Heart right ventricle (tissue), 16 donors: ENCODE data around the gene PIGC. TPM values are rescaled to one million over a fixed set of nuclear protein-coding genes. Genes with fewer than 3 reads are reported as not detected.

Experiments used
- ATAC-seq, 8 donors: fragments of 200-7000 bp; cut with Tn5 transposase; one replicate each; pipeline ENCODE4 v1.9.1; 2020; ENCODE audit warnings: mild to moderate bottlenecking in 8 of 8, moderate library complexity in 8 of 8, moderate number of reproducible peaks in 1 of 8
- DNase-seq, 2 donors: peaks; one replicate each; pipeline ENCODE4 v3.0.0-alpha.2; 2020
- H3K27ac ChIP-seq, 10 donors: fragments of 200-600 bp; sonication (generic) in 2 of 10; one replicate each; pipeline versions ENCODE4 v1.5.0 to v1.8.0; 2020 to 2022; ENCODE audit warnings: mild to moderate bottlenecking in 3 of 10
- H3K27me3 ChIP-seq, 7 donors: fragments of 200-600 bp; one replicate each; pipeline ENCODE4 v1.8.0; 2021 to 2022; ENCODE audit warnings: mild to moderate bottlenecking in 2 of 7
- H3K36me3 ChIP-seq, 9 donors: fragments of 200-600 bp; sonication (generic) in 1 of 9; one replicate each; pipeline versions ENCODE4 v1.5.0 to v1.8.0; 2020 to 2022; ENCODE audit warnings: mild to moderate bottlenecking in 2 of 9
- H3K4me1 ChIP-seq, 9 donors: fragments of 200-600 bp; sonication (generic) in 1 of 9; one replicate each; pipeline versions ENCODE4 v1.5.0 to v1.8.0; 2020 to 2022; ENCODE audit warnings: mild to moderate bottlenecking in 4 of 9
- H3K4me3 ChIP-seq, 10 donors: fragments of 200-600 bp; sonication (generic) in 2 of 10; one replicate each; pipeline versions ENCODE4 v1.5.0 to v1.8.0; 2020 to 2022; ENCODE audit warnings: mild to moderate bottlenecking in 7 of 10, moderate library complexity in 2 of 10
- H3K9me3 ChIP-seq, 11 donors: fragments of 200-600 bp in 10 of 11; sonication (generic) in 2 of 11; one replicate each; pipeline versions ENCODE4 v1.5.0 to v1.8.0; 2013 to 2022; ENCODE audit warnings: mild to moderate bottlenecking in 2 of 11, control low read depth in 1 of 11, moderate library complexity in 1 of 11
- WGBS, 2 donors: extraction: QIAGEN DNeasy Blood & Tissue Kit; methylation state at CpG; one replicate each; pipeline ENCODE4 v1.1.7; 2013; ENCODE audit warnings: inconsistent platforms in 1 of 2; 5-methylcytosine and 5-hydroxymethylcytosine counted together
- intact Hi-C, 10 donors: fragments of 100-400 bp; cut with DNase I; formaldehyde crosslinking; loops; one replicate each; pipeline versions ENCODE4 v1.11.1 to v1.14.2; 2022
- polyA plus RNA-seq, 2 donors: library from polyadenylated mRNA; stranded (reverse); fragments of 200-250 nt; gene quantifications; one replicate each; pipeline ENCODE4 v1.2.3, GENCODE V29; 2013
- total RNA-seq, 10 donors: library from RNA; stranded (reverse); fragmentation: NEBNext Ultra II Directional in 3 of 10; extraction: Animal tissue kit (Norgen Biotek cat#: 25700) in 3 of 10; gene quantifications; one replicate each; pipeline versions ENCODE4 v1.2.1 to v1.2.4, GENCODE V29; 2021 to 2023
- TF ChIP-seq, protein P1 (sequence below), 9 donors: fragments of 200-600 bp; sonication (generic) in 2 of 9; IDR thresholded peaks; one replicate each; pipeline versions ENCODE4 v1.5.0 to v1.8.0; 2021 to 2022; ENCODE audit warnings: antibody characterized with exemption in 9 of 9, mild to moderate bottlenecking in 5 of 9, moderate library complexity in 1 of 9
- donor health status: Arrhythmogenic right ventricular cardiomyopathy.
- donor health status: ischemic (EF 13 %, LVEDD 7.1; RV severe dilation, severe dysfunction).
- donor health status: healthy with polysubstance abuse.
- donor health status: DM: no; HTN: yes; CAD: no.
- donor health status: DM: no; HTN: no; CAD: no.
- donor health status: ischemic (EF 25% LVEDD 6.9; RV normal size, moderate dysfunction).
- donor health status: ischemic (EF 25% LVEDD 5.7; RV mildly dilated, moderate dysfunction).
- donor health status: healthy.
- donor health status: DM: yes; HTN: yes; CAD: no.
- donor health status: Ischemic cardiomyopathy.
- donor health status: ischemic (EF 35%, LVEDD 5.7; RV mildly dilated, moderate dysfunction).
- donor health status: nonischemic (EF 11% LVEDD 7.7; RV severe dilation, severe dysfunction).
- donor health status: DM: yes; HTN: yes; CAD: no.
- donor health status: PGD.
- donor health status: ischemic (EF 29% LVEDD 5.4; RV normal size, mild dysfunction).
- donor health status: nonischemic (EF 23%, LVEDD 6.1; RV moderate dilation, normal function).

Gene PIGC
- total and polyA plus RNA-seq, 12 donors: 9.3 to 21.2 (median 13.9) TPM

DNA sequence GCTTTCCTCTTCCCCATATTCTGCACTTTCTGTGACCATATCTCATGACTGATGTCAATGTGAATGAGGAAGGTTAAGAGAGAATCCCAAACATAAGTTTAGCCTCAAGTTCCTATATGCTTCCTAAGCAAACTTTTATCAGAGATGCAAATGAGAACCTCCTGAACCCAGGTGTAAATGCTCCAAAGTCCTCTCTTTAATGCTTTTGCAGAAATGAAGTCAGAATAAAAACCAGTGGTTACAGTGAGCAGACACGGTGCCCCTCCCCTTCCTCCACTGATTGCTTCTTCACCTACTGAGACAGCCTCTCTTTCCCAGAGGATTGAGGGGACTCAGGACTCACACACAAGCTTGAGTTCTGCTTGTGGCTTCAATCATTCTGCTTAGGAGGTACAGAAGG, 11.6 kb upstream of the PIGC start:
- no peak overlapping the region for H3K4me3 ChIP-seq
- no peak for DNase-seq
- intact Hi-C loops: loop anchor here in 3 of 10 donors (10.0 kb wide), 4 partner anchors 69 to 269 kb away; no protein-coding TSS in a partner anchor
- no peak for ATAC-seq
- peaks cover 0 to 26% (median 7%) of the 10 kb centered on the region in 9 donors for H3K4me1 ChIP-seq
- H3K27ac ChIP-seq: no peak overlapping the region
- no peaks in the 10 kb centered on the region for H3K36me3 ChIP-seq
- TF ChIP-seq, protein P1, sequence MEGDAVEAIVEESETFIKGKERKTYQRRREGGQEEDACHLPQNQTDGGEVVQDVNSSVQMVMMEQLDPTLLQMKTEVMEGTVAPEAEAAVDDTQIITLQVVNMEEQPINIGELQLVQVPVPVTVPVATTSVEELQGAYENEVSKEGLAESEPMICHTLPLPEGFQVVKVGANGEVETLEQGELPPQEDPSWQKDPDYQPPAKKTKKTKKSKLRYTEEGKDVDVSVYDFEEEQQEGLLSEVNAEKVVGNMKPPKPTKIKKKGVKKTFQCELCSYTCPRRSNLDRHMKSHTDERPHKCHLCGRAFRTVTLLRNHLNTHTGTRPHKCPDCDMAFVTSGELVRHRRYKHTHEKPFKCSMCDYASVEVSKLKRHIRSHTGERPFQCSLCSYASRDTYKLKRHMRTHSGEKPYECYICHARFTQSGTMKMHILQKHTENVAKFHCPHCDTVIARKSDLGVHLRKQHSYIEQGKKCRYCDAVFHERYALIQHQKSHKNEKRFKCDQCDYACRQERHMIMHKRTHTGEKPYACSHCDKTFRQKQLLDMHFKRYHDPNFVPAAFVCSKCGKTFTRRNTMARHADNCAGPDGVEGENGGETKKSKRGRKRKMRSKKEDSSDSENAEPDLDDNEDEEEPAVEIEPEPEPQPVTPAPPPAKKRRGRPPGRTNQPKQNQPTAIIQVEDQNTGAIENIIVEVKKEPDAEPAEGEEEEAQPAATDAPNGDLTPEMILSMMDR (IDR thresholded peaks at IDR 0.05): no peak
- H3K27me3 ChIP-seq: no peaks in the 10 kb centered on the region
- WGBS, 2 donors: 75 to 77% methylated on average over 1 of the region's 1 CpG
- no peaks in the 10 kb centered on the region for H3K9me3 ChIP-seq

DNA sequence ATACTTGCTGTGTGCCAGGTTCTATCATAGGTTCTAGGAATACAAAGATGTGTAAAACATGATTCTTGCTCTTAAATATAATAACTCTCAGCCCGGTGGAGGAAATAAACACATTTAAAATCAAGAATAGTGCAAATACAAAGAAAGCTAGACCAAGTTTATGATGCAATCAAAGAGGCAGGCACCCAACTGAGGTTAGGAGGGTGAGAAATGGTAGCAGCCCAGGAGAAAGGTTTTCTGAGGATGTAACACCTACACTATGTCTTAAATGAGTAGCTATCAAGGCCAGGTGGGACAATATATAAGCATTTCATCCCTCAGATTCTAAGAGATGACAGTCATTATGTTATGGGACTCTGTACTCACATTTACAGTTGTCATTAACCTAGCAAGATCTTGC, 9.7 kb upstream of the PIGC start:
- Histone ChIP-seq H3K36me3 (no peaks in the 10 kb centered on the region), H3K27me3 (no peaks in the 10 kb centered on the region), H3K9me3 (no peaks in the 10 kb centered on the region), H3K4me1 (peaks cover 0 to 30% (median 9%) of the 10 kb centered on the region in 9 donors), H3K27ac (no peak overlapping the region), H3K4me3 (peak overlapping the region in 1 of 10 donors; percentile 33)
- WGBS, 2 donors: 88 to 92% methylated on average over 1 of the region's 1 CpG
- intact Hi-C loops: loop anchor here in 8 of 10 donors (5.0 to 10.0 kb wide), 6 partner anchors 71 to 271 kb away; partner anchors contain the start of gene SUCO (in 3 of the 8)
- ATAC-seq: no peak
- no peak for DNase-seq
- TF ChIP-seq, protein P1 (IDR thresholded peaks at IDR 0.05): no peak

- TF ChIP-seq, protein P1 (IDR thresholded peaks at IDR 0.05): no peak
- Histone ChIP-seq H3K36me3 (no peaks in the 10 kb centered on the region), H3K27me3 (no peaks in the 10 kb centered on the region), H3K27ac (peak overlapping the region in 7 of 10 donors; percentile 2 to 78 (median 42)), H3K4me1 (peaks cover 0 to 30% (median 9%) of the 10 kb centered on the region in 9 donors), H3K4me3 (peak overlapping the region in 2 of 10 donors; percentile 16 to 33), H3K9me3 (no peaks in the 10 kb centered on the region)
- no peak for ATAC-seq
- no peak for DNase-seq
- intact Hi-C loops: loop anchor here in 8 of 10 donors (5.0 to 10.0 kb wide), 6 partner anchors 72 to 272 kb away; partner anchors contain the start of gene SUCO (in 3 of the 8)
- WGBS, 2 donors: 52 to 53% methylated on average over 6 of the region's 6 CpGs
These were observed 9.3 kb upstream of the PIGC start for GRCh38 chr1:172453153-172453545.

- 41 to 51% methylated on average over 7 of the region's 7 CpGs for WGBS, 2 donors
- intact Hi-C loops: loop anchor here in 8 of 10 donors (5.0 to 10.0 kb wide), 6 partner anchors 72 to 272 kb away; partner anchors contain the start of gene SUCO (in 3 of the 8)
These were observed 8.8 kb upstream of the PIGC start for GRCh38 chr1:172452536-172453152.

More at GRCh38 chr1:172452536-172453152, 8.8 kb upstream of the PIGC start:
- H3K4me1 ChIP-seq: peaks cover 0 to 30% (median 9%) of the 10 kb centered on the region in 9 donors
- H3K36me3 ChIP-seq: no peaks in the 10 kb centered on the region
- TF ChIP-seq, protein P1 (IDR thresholded peaks at IDR 0.05): no peak
- ATAC-seq: peak in 6 of 8 donors; percentile 27 to 69 (median 46)
- H3K27ac ChIP-seq: peak overlapping the region in 7 of 10 donors; percentile 2 to 78 (median 42)
- H3K4me3 ChIP-seq: peak overlapping the region in 2 of 10 donors; percentile 16 to 33
- DNase-seq: peak in 1 of 2 donors; percentile 13
- H3K27me3 ChIP-seq: no peaks in the 10 kb centered on the region
- no peaks in the 10 kb centered on the region for H3K9me3 ChIP-seq
